ENCODE measurements around the gene MTUS2. TPM values are rescaled to one million over a fixed set of nuclear protein-coding genes. Genes with fewer than 3 reads are reported as not detected.

The MTUS2 gene
- total RNA-seq, 1 experiment from 2014 or later: 0.35 TPM

DNA sequence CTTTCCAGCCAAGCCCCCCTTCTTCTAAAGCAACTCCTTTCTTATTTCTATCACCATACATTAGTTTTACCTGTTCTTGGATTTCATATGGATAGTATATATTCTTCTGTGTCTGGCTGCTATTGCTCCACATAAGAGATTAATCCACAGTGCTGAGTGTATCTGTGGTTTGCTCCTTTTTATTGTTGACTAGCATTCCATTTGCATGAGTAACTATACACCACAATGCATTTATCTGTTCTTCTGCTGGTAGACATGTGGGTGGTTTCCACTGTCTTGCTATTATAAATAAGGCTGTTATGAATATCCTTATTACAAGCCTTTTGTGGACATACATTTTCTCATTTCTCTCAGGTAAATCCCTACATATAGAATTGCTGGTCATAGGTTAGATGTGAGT lies 637.2 kb downstream of the MTUS2 start:
- Mint-ChIP-seq H3K4me1 (peaks cover 10 to 12% of the 10 kb centered on the region in 2 experiments), H3K27me3 (ENCODE audit: low read depth) (no peaks in the 10 kb centered on the region), H3K27ac (no peak overlapping the region), H3K36me3 (ENCODE audit: insufficient read depth in 1 of 3, low read depth in 3 of 3) (peaks cover 0 to 8% (median 0%) of the 10 kb centered on the region in 3 experiments; a peak in 2 of 7 replicates), H3K9me3 (peaks cover 2 to 7% of the 10 kb centered on the region in 2 experiments; a peak in 3 of 5 replicates), H3K4me3 (no peak overlapping the region)
- Histone ChIP-seq H2AFZ (ENCODE audit: low read length) (no peak overlapping the region), H3K23ac (ENCODE audit: insufficient read length, low read depth, low read length) (no peak overlapping the region), H3K4ac (ENCODE audit: low read depth, low read length) (no peak overlapping the region), H3K79me1 (ENCODE audit: insufficient read depth, low read depth, low read length, poor library complexity, severe bottlenecking) (no peaks in the 10 kb centered on the region), H3K18ac (ENCODE audit: insufficient read length, low read depth, low read length) (no peak overlapping the region), H3K14ac (ENCODE audit: insufficient read depth, low read length) (no peak overlapping the region), H3K27me3 (ENCODE audit: insufficient read depth, low read length) (no peaks in the 10 kb centered on the region), H2AK5ac (ENCODE audit: insufficient read length, low read length) (no peak overlapping the region), H4K8ac (replicated peaks; ENCODE audit: insufficient read length, low read depth, low read length) (no peak overlapping the region), H3K27ac (ENCODE audit: insufficient read length, low read depth, low read length) (no peak overlapping the region), H4K20me1 (ENCODE audit: control insufficient read depth, insufficient read depth, insufficient read length) (no peaks in the 10 kb centered on the region), H3K9ac (ENCODE audit: extremely low read depth, insufficient read length, low read length) (no peak overlapping the region), H3T11ph (ENCODE audit: low read length) (no peak overlapping the region), H2BK12ac (ENCODE audit: insufficient read length, low read depth, low read length) (no peak overlapping the region), H4K91ac (ENCODE audit: insufficient read length, low read depth, low read length) (no peak overlapping the region), H3K23me2 (ENCODE audit: insufficient read length, low read depth, low read length, poor library complexity, severe bottlenecking) (no peaks in the 10 kb centered on the region), H2BK5ac (ENCODE audit: insufficient read length, low read length) (no peak overlapping the region), H4K5ac (ENCODE audit: insufficient read length, low read depth, low read length) (no peak overlapping the region), H3K4me2 (ENCODE audit: insufficient read depth, insufficient read length, low read length) (no peak overlapping the region), H2BK20ac (ENCODE audit: low read depth, low read length, poor library complexity, severe bottlenecking) (no peak overlapping the region), H2BK120ac (ENCODE audit: low read depth, low read length, poor library complexity, severe bottlenecking) (no peak overlapping the region), H3K56ac (ENCODE audit: insufficient read length, low read depth, low read length) (no peak overlapping the region), H2BK15ac (ENCODE audit: low read depth, low read length) (no peak overlapping the region), H3K4me1 (ENCODE audit: insufficient read depth, low read length) (no peaks in the 10 kb centered on the region; the same call in 1 of the 2 replicates), H3K79me2 (ENCODE audit: insufficient read depth, low read length) (no peaks in the 10 kb centered on the region), H3K9me3 (ENCODE audit: control insufficient read depth, low read depth, low read length) (no peaks in the 10 kb centered on the region)
- DNase-seq: no peak
- TF ChIP-seq, protein P1, sequence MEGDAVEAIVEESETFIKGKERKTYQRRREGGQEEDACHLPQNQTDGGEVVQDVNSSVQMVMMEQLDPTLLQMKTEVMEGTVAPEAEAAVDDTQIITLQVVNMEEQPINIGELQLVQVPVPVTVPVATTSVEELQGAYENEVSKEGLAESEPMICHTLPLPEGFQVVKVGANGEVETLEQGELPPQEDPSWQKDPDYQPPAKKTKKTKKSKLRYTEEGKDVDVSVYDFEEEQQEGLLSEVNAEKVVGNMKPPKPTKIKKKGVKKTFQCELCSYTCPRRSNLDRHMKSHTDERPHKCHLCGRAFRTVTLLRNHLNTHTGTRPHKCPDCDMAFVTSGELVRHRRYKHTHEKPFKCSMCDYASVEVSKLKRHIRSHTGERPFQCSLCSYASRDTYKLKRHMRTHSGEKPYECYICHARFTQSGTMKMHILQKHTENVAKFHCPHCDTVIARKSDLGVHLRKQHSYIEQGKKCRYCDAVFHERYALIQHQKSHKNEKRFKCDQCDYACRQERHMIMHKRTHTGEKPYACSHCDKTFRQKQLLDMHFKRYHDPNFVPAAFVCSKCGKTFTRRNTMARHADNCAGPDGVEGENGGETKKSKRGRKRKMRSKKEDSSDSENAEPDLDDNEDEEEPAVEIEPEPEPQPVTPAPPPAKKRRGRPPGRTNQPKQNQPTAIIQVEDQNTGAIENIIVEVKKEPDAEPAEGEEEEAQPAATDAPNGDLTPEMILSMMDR (conservative IDR thresholded peaks at IDR 0.05): no peak

Measured in H9 (cell line).